Measurements from ENCODE around the gene GNAS-AS1. TPM values are rescaled to one million over a fixed set of nuclear protein-coding genes. Genes with fewer than 3 reads are reported as not detected.
"Not testable (repeated sequence)": the region's sequence is repeated elsewhere in the genome, so short reads cannot be mapped to it uniquely, and the experiment has no call there.

The GNAS-AS1 gene
- total and polyA plus RNA-seq, 12 donors, result 0.09 to 1.00 (median 0.24) TPM; not detected in 5

DNA sequence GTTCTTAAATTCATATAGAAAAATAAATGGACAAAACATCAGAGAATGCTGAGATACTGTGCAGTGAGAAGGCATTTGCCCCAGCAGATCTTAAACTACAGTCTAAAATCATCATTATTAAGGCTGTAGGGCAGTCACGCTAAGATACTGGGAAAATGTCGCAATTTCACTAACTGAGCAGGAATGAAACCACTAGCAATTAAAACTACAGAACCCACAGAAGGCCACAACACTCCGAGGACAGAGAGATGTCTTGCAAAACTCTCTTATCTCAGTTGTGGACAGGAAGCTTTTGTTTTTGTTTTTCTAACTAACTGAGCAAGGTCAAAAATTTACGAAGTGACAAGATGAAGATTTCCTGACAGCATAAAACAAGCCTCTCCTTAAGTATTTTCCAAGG, 18.2 kb downstream of the GNAS-AS1 start:
- H3K27me3 ChIP-seq, result no peaks in the 10 kb centered on the region
- intact Hi-C loops (cut with DNase I), result no loop called here
- no peak overlapping the region for H3K4me3 ChIP-seq
- peak in 1 of 7 donors; percentile 12 for DNase-seq
- WGBS, 4 donors, result 19 to 30% (median 25%) methylated on average over 4 of the region's 4 CpGs
- peaks cover 0 to 8% of the 10 kb centered on the region in 2 donors for H3K4me1 ChIP-seq (replicated peaks in 1 of 2)
- H3K9me3 ChIP-seq (replicated peaks in 1 of 3), result no peaks in the 10 kb centered on the region
- TF ChIP-seq CTCF (IDR thresholded peaks at IDR 0.05) (no peak), POLR2A (IDR thresholded peaks at IDR 0.05) (no peak)
- no peak overlapping the region for H3K27ac ChIP-seq
- H3K36me3 ChIP-seq (replicated peaks in 1 of 2), result no peaks in the 10 kb centered on the region

DNA sequence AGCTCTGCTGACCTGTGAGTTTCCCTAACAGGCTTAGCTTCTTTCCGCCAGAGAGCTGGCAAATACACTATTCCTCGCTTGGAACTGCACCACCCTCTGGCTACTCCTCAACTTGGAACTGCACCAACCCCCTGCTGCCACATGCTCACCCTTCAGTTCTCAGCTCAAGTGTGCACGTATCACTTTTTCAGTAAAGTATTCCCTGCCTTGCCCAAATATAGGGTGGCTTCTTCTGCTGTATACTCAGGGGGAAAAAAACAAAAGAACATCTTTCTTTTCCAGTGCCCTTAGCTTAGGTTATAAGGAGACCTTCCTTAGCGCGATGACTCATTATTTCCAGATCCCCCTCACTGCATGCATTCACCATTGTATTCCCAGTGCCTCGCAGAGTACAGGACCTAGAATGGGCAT, 21.2 kb downstream of the GNAS-AS1 start:
- no peak for DNase-seq
- Histone ChIP-seq H3K4me1 (replicated peaks in 1 of 2) (peaks cover 0 to 8% of the 10 kb centered on the region in 2 donors), H3K27me3 (no peaks in the 10 kb centered on the region), H3K27ac (no peak overlapping the region), H3K9me3 (replicated peaks in 1 of 3) (no peaks in the 10 kb centered on the region), H3K36me3 (replicated peaks in 1 of 2) (no peaks in the 10 kb centered on the region), H3K4me3 (no peak overlapping the region)
- 80 to 87% (median 81%) methylated on average over 6 of the region's 6 CpGs for WGBS, 4 donors
- TF ChIP-seq CTCF (IDR thresholded peaks at IDR 0.05) (no peak), POLR2A (IDR thresholded peaks at IDR 0.05) (no peak)
- intact Hi-C loops (cut with DNase I), result no loop called here

DNA sequence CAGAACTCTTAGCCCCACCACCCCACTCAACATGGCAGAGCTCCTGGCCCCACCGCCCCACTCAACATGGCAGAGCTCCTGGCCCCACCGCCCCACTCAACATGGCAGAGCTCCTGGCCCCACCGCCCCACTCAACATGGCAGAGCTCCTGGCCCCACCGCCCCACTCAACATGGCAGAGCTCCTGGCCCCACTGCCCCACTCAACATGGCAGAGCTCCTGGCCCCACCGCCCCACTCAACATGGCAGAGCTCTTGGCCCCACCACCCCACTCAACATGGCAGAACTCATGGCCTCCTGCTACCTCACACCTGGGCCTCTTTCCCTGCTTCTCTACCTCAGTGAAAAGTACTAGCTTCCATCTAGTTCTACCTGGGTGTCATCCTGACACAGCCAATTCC, 21.9 kb downstream of the GNAS-AS1 start:
- H3K9me3 ChIP-seq (replicated peaks in 1 of 3); H3K36me3 ChIP-seq (replicated peaks in 1 of 2); DNase-seq; H3K4me1 ChIP-seq (replicated peaks in 1 of 2); H3K4me3 ChIP-seq; H3K27ac ChIP-seq; H3K27me3 ChIP-seq; intact Hi-C loops (cut with DNase I): not testable (repeated sequence)
- 83 to 100% (median 99%) methylated on average over 1 to 4 of the region's 5 CpGs for WGBS, 4 donors

- no peaks in the 10 kb centered on the region for H3K27me3 ChIP-seq
- 93 to 100% (median 95%) methylated on average over 2 of the region's 2 CpGs for WGBS, 4 donors
- intact Hi-C loops (cut with DNase I), result no loop called here
Measured at GRCh38 chr20:58828136-58828535, 22.6 kb downstream of the GNAS-AS1 start.

More at GRCh38 chr20:58828136-58828535, 22.6 kb downstream of the GNAS-AS1 start:
- H3K27ac ChIP-seq, result no peak overlapping the region
- no peaks in the 10 kb centered on the region for H3K36me3 ChIP-seq (replicated peaks in 1 of 2)
- H3K9me3 ChIP-seq (replicated peaks in 1 of 3), result no peaks in the 10 kb centered on the region
- no peak for DNase-seq
- no peak for TF ChIP-seq CTCF (IDR thresholded peaks at IDR 0.05)
- peaks cover 0 to 8% of the 10 kb centered on the region in 2 donors for H3K4me1 ChIP-seq (replicated peaks in 1 of 2)
- no peak overlapping the region for H3K4me3 ChIP-seq

All from adrenal gland (tissue), 12 donors.